ENCODE measurements around the gene NCS1. TPM values are rescaled to one million over a fixed set of nuclear protein-coding genes. Genes with fewer than 3 reads are reported as not detected.

The NCS1 gene
- total and polyA plus RNA-seq, 2 of the 8 experiments (the other 6 are each of a cell fraction or from before 2014, with no cell fraction given) = 34.7 to 47.6 TPM

- TF ChIP-seq KDM1A (IDR thresholded peaks at IDR 0.05; ENCODE audit: borderline replicate concordance, low read length) (no peak), KDM5A (IDR thresholded peaks at IDR 0.05; ENCODE audit: low read length) (no peak), NANOG (IDR thresholded peaks at IDR 0.05; ENCODE audit: insufficient read depth, low read depth, low read length, poor library complexity, severe bottlenecking) (no peak), FOSL1 (IDR thresholded peaks at IDR 0.05; ENCODE audit: insufficient read depth, low read depth, low read length) (peak; percentile 93), ATF2 (IDR thresholded peaks at IDR 0.05; ENCODE audit: low read length) (no peak), CBX8 (IDR thresholded peaks at IDR 0.05; ENCODE audit: borderline replicate concordance, low read depth, low read length) (no peak), RNF2 (IDR thresholded peaks at IDR 0.05; ENCODE audit: borderline replicate concordance, low read depth, low read length, missing control alignments, poor library complexity, severe bottlenecking) (peak; percentile 61), E2F6 (IDR thresholded peaks at IDR 0.05) (peak; percentile 91), RAD21 (IDR thresholded peaks at IDR 0.05 in 1 of 2, conservative IDR thresholded peaks at IDR 0.05 in 1 of 2; ENCODE audit: low read depth in 2 of 2, low read length in 2 of 2) (peak in 1 of 2 experiments; percentile 10; a peak in 2 of 4 replicates), ASH2L (IDR thresholded peaks at IDR 0.05; ENCODE audit: low read length) (peak; percentile 85), GABPA (IDR thresholded peaks at IDR 0.05; ENCODE audit: borderline replicate concordance, insufficient read depth, low read length) (no peak), JUND (IDR thresholded peaks at IDR 0.05; ENCODE audit: low read length) (peak; percentile 89), CTBP2 (IDR thresholded peaks at IDR 0.05; ENCODE audit: borderline replicate concordance, insufficient read depth, insufficient read length, low read length) (no peak), HDAC2 (IDR thresholded peaks at IDR 0.05; ENCODE audit: borderline replicate concordance in 1 of 2, low read depth in 2 of 2, low read length in 2 of 2) (peak in 1 of 2 experiments; percentile 54; a peak in 1 of 4 replicates)
Observed at GRCh38 chr9:130265431-130266235, 93.4 kb downstream of the NCS1 start, which contains the start of gene HMCN2 (continued).

All from H1 (cell line).